NOMO-1 (cell line): ENCODE data around the gene NDP.

ENCODE experiments used
- DNase-seq, 2 experiments: peaks; one replicate each; lab custom pipeline; 2025; ENCODE audit not compliant: unreplicated experiment in 2 of 2; lab: John Stamatoyannopoulos, UW

Gene NDP

DNA sequence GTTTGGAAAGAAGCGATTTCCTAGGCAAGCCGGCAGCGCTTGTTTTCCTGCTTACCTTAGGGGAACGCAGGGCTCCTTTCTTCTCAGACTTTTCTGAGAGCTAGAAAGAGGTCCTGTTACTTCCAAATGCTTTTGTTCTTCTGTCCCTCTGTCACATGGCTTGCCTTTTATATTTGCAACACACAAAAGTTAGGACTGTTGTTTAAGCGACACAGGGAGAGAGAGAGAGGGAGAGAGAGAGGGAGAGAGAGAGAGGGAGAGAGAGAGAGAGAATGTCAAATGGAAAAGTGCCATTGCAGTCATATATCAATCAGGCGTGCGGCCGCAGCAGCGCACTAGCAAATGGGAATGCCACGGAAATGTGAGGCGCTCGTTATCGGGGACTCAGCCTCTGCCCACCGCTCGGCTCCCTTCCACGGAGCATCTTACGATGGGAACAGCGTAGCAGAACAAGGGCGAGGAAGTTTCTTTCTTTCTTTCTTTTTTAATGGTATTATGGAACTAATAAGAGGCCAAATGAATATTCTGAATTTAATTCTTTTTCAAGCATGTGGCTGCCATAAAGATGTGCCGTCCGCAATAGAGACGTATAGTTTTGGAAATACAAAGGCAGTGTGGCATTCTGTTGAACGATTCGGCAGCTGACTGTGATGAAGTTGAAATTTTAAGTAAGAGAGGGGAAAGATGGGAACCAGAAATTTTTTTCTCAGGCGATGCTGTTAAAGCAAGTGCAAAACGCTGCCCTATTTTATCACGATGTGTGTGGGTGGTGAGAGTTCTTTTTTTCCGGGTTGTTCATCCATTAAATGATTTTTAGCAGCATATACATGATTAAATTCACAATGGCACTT lies at the start of gene NDP:
NDP (minus strand) TSS at position 142 of the 851 bp plus-strand sequence. CDS start 14,745 bp downstream, outside the sequence.
- no peak for DNase-seq

GRCh38 chrX:44022964-44023363 lies 49.8 kb upstream of the NDP start:
- no peak for DNase-seq

DNA sequence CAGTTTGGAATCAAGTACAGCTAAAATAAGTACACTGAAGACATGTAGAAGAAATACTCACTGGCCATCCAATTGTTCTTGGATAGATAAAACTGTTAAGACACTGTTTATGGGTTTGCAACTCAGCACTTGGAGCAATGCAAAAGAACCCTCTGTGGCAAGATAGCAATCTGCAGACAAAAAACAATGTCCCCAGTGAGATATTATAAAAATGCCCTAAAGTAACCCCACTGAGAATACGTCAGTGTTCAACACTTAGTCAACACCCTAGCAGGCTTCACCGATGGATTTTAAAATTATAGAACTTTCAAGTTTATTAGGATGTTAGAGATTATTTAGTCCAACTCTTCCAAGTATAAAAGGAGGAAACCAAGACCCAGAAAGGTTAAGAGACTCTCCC lies 47.5 kb upstream of the NDP start:
- no peak for DNase-seq

GRCh38 chrX:44019911-44020310 lies 46.7 kb upstream of the NDP start:
- no peak for DNase-seq

DNA sequence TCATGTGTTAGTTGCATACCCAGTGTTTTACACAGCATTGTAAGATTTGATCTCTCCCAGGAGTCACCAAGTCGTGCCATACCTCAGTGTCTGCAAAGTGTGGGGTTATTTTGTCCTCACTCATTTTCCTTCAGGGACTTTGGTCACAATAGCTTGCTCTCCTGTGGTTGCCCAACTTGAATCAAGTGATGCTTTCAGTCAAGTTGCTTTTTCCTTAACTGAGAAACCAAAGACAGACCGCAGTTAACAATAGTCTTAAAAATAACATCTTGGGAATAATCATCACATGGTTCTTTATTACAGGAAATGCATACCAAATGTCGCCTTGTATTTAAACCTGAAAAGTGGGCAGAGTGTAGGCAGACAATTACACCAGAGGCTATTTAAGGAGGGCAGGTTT lies 44.5 kb upstream of the NDP start:
- DNase-seq, result no peak

DNA sequence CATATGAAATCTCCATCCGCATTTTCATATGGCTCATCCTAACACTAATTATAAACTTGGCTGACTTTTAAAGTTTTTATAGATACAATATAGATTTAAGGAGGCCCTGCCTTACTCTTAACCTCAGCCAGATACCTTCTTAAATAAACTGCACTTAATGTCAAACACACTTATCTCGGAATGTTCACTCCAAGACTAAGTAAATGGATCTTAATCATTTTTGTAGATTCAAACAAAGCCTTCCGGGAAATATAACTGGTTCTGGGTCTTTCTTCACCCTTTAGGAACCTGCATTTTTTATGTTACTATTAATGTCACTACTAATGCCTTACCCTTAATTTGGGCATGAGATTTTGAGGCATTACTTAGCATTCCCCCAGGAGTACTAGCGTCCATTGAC lies 43.7 kb upstream of the NDP start:
- no peak for DNase-seq

DNA sequence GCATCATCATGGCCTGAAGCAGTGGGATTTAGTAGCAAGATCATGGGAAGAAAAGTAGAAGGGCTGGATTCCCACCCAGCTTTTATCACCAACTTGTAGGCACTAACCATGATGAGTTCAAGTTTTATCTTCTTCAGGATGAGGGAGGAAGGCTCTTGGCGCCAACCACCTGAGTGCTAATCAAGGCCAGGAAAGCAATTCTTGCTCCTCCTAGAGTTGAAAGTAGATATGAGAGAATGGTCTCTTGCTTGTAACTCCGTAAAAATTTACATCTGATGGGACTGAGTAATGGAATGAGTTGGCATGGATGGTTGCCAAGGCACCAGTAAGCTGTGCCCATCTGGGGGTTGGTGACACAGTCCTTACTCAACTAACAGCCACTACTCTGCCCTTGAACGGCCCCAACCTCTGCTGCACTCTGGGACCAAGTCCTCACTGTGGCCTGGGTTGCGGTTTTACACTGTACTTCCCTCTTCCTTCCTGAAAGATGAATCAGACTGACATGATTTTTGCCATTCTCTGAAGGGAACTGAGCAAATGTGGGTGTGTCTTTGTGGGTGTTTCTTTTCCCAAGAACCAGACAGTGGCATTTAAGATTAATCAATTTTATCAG lies 39.4 kb upstream of the NDP start:
- DNase-seq, result peak; percentile 81 to 93

DNA sequence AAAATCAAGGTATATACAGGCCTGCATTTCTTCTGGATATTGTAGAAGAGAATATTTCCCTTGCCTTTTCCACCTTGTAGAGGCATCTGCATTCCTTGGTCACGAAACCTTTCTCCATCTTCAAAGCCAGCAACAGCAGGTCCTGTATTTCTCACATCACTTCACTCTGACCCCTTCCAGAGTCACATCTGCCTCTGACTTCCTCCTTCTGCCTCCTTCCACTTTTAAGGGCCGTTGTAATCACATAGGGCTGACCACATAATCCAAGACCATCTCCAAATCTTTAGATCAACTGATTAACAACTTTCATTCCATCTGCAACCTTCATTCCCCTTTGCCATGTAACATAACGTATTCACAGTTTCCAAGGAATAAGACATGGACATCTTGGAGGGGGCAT lies 38.3 kb upstream of the NDP start:
- DNase-seq, result peak; percentile 11 to 42

- no peak for DNase-seq
Measured at GRCh38 chrX:44010626-44011025, 37.4 kb upstream of the NDP start.

- DNase-seq, result no peak
Measured at GRCh38 chrX:44006081-44006480, 32.9 kb upstream of the NDP start.

DNA sequence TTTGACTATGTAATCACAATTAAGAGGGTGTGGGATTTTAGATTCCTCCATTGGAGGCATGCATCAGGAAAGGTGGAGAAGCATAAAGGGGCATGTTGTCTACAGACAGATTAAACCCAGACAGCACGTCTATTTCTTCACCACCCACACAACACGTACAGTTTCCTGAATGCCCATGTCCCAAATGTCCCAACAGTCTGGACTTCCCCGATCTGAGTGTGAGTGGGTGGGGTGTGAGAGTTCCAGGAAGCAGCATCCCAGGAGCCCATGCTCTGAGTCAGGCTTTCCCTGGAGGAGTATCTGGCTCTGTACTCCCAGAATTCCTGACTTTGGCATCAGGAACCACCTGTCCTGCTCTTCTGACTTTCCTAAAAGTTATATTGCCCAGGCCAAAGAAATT lies 30.8 kb upstream of the NDP start:
- DNase-seq, result no peak

GRCh38 chrX:44002567-44002966 lies 29.4 kb upstream of the NDP start:
- DNase-seq, result no peak

DNA sequence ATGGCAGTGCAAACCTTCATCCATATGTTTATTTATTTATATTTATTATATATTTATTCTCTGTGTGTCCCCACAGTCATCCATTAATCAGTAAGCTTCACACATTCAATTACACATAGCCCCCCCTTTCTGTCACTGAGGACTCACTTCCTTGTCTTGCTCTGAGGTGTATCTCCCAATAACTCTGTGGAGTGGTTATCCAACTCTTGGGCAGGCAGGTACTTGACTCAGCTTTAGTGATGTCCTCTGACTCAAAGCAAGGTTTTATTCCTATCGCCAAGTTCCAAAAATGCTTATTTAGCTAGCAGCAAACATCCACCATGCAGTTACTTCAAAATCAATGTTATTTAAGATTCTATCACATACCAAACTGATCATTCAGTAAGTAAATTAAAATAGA lies 25.2 kb upstream of the NDP start:
- no peak for DNase-seq

GRCh38 chrX:43996491-43996890 lies 23.3 kb upstream of the NDP start:
- no peak for DNase-seq

GRCh38 chrX:43986083-43986482 lies 12.9 kb upstream of the NDP start:
- DNase-seq, result no peak

- no peak for DNase-seq
Measured at GRCh38 chrX:43985511-43985910, 12.3 kb upstream of the NDP start.

GRCh38 chrX:43978226-43978625 lies 5.0 kb upstream of the NDP start:
- no peak for DNase-seq

DNA sequence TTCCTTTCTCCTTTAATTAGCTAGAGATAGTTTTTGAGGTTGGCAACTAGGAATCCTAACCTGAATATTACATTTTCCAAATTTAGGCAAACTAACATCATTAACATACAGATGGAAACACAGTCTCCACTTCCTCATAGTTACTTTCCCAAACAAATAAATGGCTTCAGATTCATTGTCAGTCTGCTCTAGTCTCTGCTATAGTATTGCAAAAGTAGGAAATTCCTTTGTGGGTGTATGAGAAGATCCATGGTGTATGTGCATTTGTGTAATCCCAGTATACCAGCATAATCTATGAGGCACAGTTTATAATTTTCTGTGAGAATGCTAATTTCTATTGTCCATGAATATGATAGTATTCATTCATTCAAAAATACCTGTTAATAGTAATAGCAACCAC lies 3.0 kb upstream of the NDP start:
- DNase-seq, result no peak

- DNase-seq, result no peak
Measured at GRCh38 chrX:43975796-43976195, 2.6 kb upstream of the NDP start.

GRCh38 chrX:43974741-43975465 lies 1.7 kb upstream of the NDP start:
- no peak for DNase-seq

- no peak for DNase-seq
Measured at GRCh38 chrX:43974100-43974475, 898 bp upstream of the NDP start.
